Measurements from ENCODE around the gene RAB8A.

Gene RAB8A

DNA sequence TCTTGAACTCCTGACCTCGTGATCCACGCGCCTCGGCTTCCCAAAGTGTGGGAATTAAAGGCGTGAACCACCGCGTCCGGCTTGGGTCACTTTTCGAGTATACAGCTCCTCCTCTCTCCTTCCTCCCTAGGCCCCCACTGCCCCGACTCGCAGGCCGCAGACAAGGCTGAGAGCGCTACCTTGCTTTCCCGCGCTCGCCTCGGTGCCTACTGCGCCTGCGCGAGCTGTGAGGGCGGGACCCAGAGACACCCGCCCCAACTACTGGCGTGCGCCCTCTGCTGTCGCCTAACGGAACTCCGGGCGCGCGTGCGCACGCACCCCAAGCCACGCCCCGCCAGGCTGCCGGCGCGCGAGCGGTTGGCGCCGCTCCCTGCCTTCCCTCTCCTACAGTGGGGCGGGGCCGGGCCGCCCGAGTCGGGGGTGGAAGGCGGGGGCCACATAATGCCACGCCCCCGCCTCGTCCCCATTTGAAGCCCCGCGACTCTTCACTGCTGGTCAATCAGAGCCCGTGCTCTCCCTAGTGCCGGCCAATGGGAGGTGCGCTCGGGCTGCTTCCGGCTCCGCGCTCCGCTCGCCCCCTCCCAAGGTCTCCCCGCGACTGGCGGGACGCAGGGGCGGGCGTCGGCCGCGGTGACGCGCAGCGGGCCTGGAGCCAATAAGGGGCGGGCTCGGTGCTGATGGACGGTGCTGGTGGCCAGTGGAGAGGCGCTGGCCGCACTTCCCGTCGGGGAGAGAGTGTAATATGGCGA is at the start of gene RAB8A:
Gene RAB8A (plus strand): TSS at position 730 of the 749 bp plus-strand sequence. CDS start 13 bp downstream, at position 743.
- H3K4me3 ChIP-seq (ENCODE audit: low read length in 2 of 2) = peak within 1 kb of the TSS; percentile 62 to 97
- peak within 1 kb of the TSS; percentile 85 to 98 for H3K9ac ChIP-seq (ENCODE audit: low read length in 2 of 2)
- peaks cover 0 to 6% of the 10 kb centered on the region in 2 donors for H3K36me3 ChIP-seq (ENCODE audit: control insufficient read depth in 2 of 2, insufficient read depth in 2 of 2, low read length in 2 of 2)
- peaks cover 25% of the 10 kb centered on the region for H3K4me1 ChIP-seq (ENCODE audit: control insufficient read depth, insufficient read depth, low read length)
- H3K27me3 ChIP-seq (ENCODE audit: control insufficient read depth in 1 of 2, insufficient read depth in 2 of 2, low read length in 2 of 2) = no peaks in the 10 kb centered on the region
- no peaks in the 10 kb centered on the region for H3K9me3 ChIP-seq (ENCODE audit: control insufficient read depth in 2 of 2, low read length in 2 of 2)
- peak within 1 kb of the TSS; percentile 89 for H3K27ac ChIP-seq (ENCODE audit: low read length)

DNA sequence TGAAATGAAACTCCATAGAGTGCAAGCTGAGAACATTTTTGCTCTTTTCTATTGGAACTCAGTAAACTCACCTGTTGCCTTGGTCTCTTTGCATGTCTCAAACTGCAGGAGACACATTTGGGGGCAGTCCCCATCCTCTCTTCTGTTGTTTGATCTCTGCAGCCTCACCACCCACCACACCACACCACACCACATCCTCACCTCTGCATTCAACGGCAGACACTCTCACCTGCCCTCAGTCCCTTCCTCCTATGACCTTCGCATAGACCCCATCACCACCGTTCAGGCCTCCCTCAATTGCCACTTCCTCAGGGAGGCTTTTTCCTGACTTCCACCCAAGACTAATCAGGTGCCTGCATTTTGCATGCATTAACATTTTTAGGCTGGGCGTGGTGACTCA is 49.7 kb upstream of the RAB8A start:
- H3K9me3 ChIP-seq (ENCODE audit: control insufficient read depth in 2 of 2, low read length in 2 of 2) = peaks cover 0 to 5% of the 10 kb centered on the region in 2 donors
- no peak overlapping the region for H3K4me3 ChIP-seq (ENCODE audit: low read length in 2 of 2)
- peaks cover 5% of the 10 kb centered on the region for H3K4me1 ChIP-seq (ENCODE audit: control insufficient read depth, insufficient read depth, low read length)
- H3K9ac ChIP-seq (ENCODE audit: low read length in 2 of 2) = no peak overlapping the region
- no peaks in the 10 kb centered on the region for H3K36me3 ChIP-seq (ENCODE audit: control insufficient read depth in 2 of 2, insufficient read depth in 2 of 2, low read length in 2 of 2)
- no peak overlapping the region for H3K27ac ChIP-seq (ENCODE audit: low read length)
- H3K27me3 ChIP-seq (ENCODE audit: control insufficient read depth in 1 of 2, insufficient read depth in 2 of 2, low read length in 2 of 2) = no peaks in the 10 kb centered on the region

DNA sequence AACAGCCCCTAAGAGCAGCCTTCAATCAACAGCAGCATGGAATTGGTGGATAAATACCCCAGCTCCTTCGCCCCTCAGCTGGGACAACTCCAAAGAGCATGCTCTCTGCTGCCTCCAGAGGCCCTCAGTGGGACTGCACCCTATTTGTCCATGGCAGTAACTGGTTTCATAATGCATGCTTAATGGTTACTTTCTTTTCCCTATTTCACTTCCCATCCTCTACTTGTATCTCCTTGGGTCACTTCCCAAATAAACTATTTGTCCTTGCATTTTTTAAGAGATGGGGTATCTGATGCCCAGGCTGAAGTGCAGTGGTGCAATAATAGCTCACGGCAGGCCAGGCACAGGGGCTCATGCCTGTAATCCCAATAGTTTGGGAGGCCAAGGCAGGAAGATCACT is 48.9 kb upstream of the RAB8A start:
- Histone ChIP-seq H3K4me3 (ENCODE audit: low read length in 2 of 2) (no peak overlapping the region), H3K9me3 (ENCODE audit: control insufficient read depth in 2 of 2, low read length in 2 of 2) (peaks cover 0 to 5% of the 10 kb centered on the region in 2 donors), H3K36me3 (ENCODE audit: control insufficient read depth in 2 of 2, insufficient read depth in 2 of 2, low read length in 2 of 2) (no peaks in the 10 kb centered on the region), H3K27me3 (ENCODE audit: control insufficient read depth in 1 of 2, insufficient read depth in 2 of 2, low read length in 2 of 2) (no peaks in the 10 kb centered on the region), H3K4me1 (ENCODE audit: control insufficient read depth, insufficient read depth, low read length) (peaks cover 6% of the 10 kb centered on the region), H3K27ac (ENCODE audit: low read length) (no peak overlapping the region), H3K9ac (ENCODE audit: low read length in 2 of 2) (no peak overlapping the region)

GRCh38 chr19:16064209-16064889 is 47.3 kb upstream of the RAB8A start:
- peaks cover 4 to 5% of the 10 kb centered on the region in 2 donors for H3K36me3 ChIP-seq (ENCODE audit: control insufficient read depth in 2 of 2, insufficient read depth in 2 of 2, low read length in 2 of 2)
- H3K4me1 ChIP-seq (ENCODE audit: control insufficient read depth, insufficient read depth, low read length) = peaks cover 6% of the 10 kb centered on the region
- no peaks in the 10 kb centered on the region for H3K27me3 ChIP-seq (ENCODE audit: control insufficient read depth in 1 of 2, insufficient read depth in 2 of 2, low read length in 2 of 2)
- H3K27ac ChIP-seq (ENCODE audit: low read length) = no peak overlapping the region
- H3K9ac ChIP-seq (ENCODE audit: low read length in 2 of 2) = no peak overlapping the region
- no peak overlapping the region for H3K4me3 ChIP-seq (ENCODE audit: low read length in 2 of 2)
- H3K9me3 ChIP-seq (ENCODE audit: control insufficient read depth in 2 of 2, low read length in 2 of 2) = peaks cover 0 to 5% of the 10 kb centered on the region in 2 donors

DNA sequence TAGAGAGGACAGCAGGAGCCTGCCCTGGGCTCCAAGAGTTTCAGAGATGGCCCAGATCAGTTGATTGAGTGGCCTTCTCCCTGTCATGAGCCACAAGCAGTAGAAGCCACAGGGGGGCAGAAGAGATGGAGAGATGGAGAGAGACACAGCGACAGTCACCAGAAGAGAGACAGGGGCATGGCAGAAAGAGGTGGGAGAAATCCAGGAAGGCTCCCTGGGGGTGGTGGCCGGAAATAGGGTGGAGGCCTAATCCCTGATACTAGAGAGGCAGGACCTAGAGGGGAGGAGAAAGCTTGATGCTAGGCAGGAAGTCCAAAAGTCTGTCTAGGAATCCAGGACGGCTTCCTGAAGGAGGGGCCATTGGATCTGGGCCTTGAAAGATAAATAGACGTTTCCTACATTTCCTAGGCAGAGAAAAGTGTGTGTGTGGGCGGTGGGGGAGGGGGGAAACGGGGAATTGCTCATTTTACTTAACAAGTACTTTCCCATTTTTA is 45.0 kb upstream of the RAB8A start:
- Histone ChIP-seq H3K9ac (ENCODE audit: low read length in 2 of 2) (peak overlapping the region; percentile 51 to 99), H3K4me3 (ENCODE audit: low read length in 2 of 2) (peak overlapping the region; percentile 42 to 99), H3K27ac (ENCODE audit: low read length) (peak overlapping the region; percentile 100), H3K27me3 (ENCODE audit: control insufficient read depth in 1 of 2, insufficient read depth in 2 of 2, low read length in 2 of 2) (no peaks in the 10 kb centered on the region), H3K36me3 (ENCODE audit: control insufficient read depth in 2 of 2, insufficient read depth in 2 of 2, low read length in 2 of 2) (peaks cover 5 to 6% of the 10 kb centered on the region in 2 donors), H3K9me3 (ENCODE audit: control insufficient read depth in 2 of 2, low read length in 2 of 2) (no peaks in the 10 kb centered on the region), H3K4me1 (ENCODE audit: control insufficient read depth, insufficient read depth, low read length) (peaks cover 22% of the 10 kb centered on the region)

- H3K27ac ChIP-seq (ENCODE audit: low read length) = peak overlapping the region; percentile 100
- peak overlapping the region; percentile 99 for H3K9ac ChIP-seq (ENCODE audit: low read length in 2 of 2)
These were observed 44.3 kb upstream of the RAB8A start for GRCh38 chr19:16067205-16067938.

DNA sequence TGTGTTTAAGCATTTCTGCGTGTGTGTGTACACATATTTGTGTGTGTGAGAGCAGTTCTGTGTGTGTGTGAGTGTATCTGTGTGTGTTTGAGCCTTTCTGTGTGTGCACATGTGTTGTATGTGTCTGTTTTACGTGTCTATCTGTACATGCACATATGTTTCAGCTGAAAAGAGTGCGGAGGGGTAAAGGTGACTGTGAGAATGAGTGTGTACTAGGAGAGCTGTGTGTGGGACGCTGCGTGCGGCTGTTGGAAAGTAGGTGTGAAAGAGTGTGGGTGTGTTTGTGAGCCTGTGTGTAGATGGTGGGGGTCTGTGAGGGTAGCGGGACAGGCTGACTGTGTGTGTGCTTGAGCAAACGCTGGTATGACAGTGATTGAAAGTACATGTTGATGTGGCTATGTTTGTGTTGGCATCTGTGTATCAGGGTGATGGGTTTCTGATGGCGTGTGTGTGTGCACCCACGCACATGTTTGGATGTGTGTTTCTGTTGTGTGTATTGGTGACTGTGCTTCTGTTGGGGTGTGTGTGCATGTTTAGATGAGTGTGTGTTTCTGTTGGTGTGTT is 42.9 kb upstream of the RAB8A start:
- H3K9ac ChIP-seq (ENCODE audit: low read length in 2 of 2) = peak overlapping the region; percentile 99
- no peaks in the 10 kb centered on the region for H3K27me3 ChIP-seq (ENCODE audit: control insufficient read depth in 1 of 2, insufficient read depth in 2 of 2, low read length in 2 of 2)
- peak overlapping the region; percentile 99 to 100 for H3K4me3 ChIP-seq (ENCODE audit: low read length in 2 of 2)
- H3K9me3 ChIP-seq (ENCODE audit: control insufficient read depth in 2 of 2, low read length in 2 of 2) = no peaks in the 10 kb centered on the region
- H3K4me1 ChIP-seq (ENCODE audit: control insufficient read depth, insufficient read depth, low read length) = peaks cover 43% of the 10 kb centered on the region
- H3K27ac ChIP-seq (ENCODE audit: low read length) = peak overlapping the region; percentile 100
- H3K36me3 ChIP-seq (ENCODE audit: control insufficient read depth in 2 of 2, insufficient read depth in 2 of 2, low read length in 2 of 2) = peaks cover 5 to 9% of the 10 kb centered on the region in 2 donors

More at GRCh38 chr19:16067205-16067938, 44.3 kb upstream of the RAB8A start:
- Histone ChIP-seq H3K9me3 (ENCODE audit: control insufficient read depth in 2 of 2, low read length in 2 of 2) (no peaks in the 10 kb centered on the region), H3K4me1 (ENCODE audit: control insufficient read depth, insufficient read depth, low read length) (peaks cover 29% of the 10 kb centered on the region), H3K27me3 (ENCODE audit: control insufficient read depth in 1 of 2, insufficient read depth in 2 of 2, low read length in 2 of 2) (no peaks in the 10 kb centered on the region), H3K4me3 (ENCODE audit: low read length in 2 of 2) (peak overlapping the region; percentile 99 to 100), H3K36me3 (ENCODE audit: control insufficient read depth in 2 of 2, insufficient read depth in 2 of 2, low read length in 2 of 2) (peaks cover 5 to 6% of the 10 kb centered on the region in 2 donors)

- Histone ChIP-seq H3K9me3 (ENCODE audit: control insufficient read depth in 2 of 2, low read length in 2 of 2) (no peaks in the 10 kb centered on the region), H3K27me3 (ENCODE audit: control insufficient read depth in 1 of 2, insufficient read depth in 2 of 2, low read length in 2 of 2) (no peaks in the 10 kb centered on the region), H3K4me1 (ENCODE audit: control insufficient read depth, insufficient read depth, low read length) (peaks cover 54% of the 10 kb centered on the region), H3K36me3 (ENCODE audit: control insufficient read depth in 2 of 2, insufficient read depth in 2 of 2, low read length in 2 of 2) (peaks cover 10 to 16% of the 10 kb centered on the region in 2 donors), H3K27ac (ENCODE audit: low read length) (peak overlapping the region; percentile 100), H3K9ac (ENCODE audit: low read length in 2 of 2) (peak overlapping the region; percentile 99), H3K4me3 (ENCODE audit: low read length in 2 of 2) (peak overlapping the region; percentile 99 to 100)
These were observed 41.8 kb upstream of the RAB8A start for GRCh38 chr19:16069813-16070365.

DNA sequence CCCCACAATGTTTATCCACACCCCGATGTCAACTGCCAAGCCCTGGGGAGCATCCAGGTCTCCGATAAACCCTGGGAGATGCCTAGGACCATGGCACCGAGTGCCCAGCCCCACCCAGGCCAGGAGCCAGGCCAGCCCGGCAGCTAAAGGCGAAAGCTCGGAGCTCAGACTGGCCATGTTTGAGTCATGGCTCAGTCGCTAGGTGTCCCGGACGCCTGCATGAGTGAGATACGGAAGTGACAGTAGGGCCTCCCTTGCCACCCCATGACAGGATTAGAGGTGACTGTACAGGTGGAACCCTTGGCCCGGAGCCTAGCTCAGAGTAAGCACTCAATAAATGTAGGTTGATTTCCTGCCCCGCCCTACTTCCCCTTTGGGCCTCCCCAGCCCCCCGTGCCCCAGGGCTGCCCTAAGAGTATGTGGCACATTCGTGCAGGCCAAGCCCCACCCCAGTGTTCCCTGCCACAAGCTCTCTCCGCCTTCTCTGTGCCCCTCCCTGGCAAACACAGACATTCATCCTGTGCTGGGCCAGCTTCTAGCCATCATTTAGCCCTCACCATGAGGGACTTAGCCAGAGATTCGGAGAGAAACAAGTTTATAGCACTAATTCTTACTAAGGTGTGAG is 41.2 kb upstream of the RAB8A start:
- peaks cover 59% of the 10 kb centered on the region for H3K4me1 ChIP-seq (ENCODE audit: control insufficient read depth, insufficient read depth, low read length)
- no peaks in the 10 kb centered on the region for H3K27me3 ChIP-seq (ENCODE audit: control insufficient read depth in 1 of 2, insufficient read depth in 2 of 2, low read length in 2 of 2)
- peak overlapping the region; percentile 99 to 100 for H3K4me3 ChIP-seq (ENCODE audit: low read length in 2 of 2)
- H3K9me3 ChIP-seq (ENCODE audit: control insufficient read depth in 2 of 2, low read length in 2 of 2) = no peaks in the 10 kb centered on the region
- H3K27ac ChIP-seq (ENCODE audit: low read length) = peak overlapping the region; percentile 100
- H3K36me3 ChIP-seq (ENCODE audit: control insufficient read depth in 2 of 2, insufficient read depth in 2 of 2, low read length in 2 of 2) = peaks cover 10 to 16% of the 10 kb centered on the region in 2 donors
- peak overlapping the region; percentile 99 for H3K9ac ChIP-seq (ENCODE audit: low read length in 2 of 2)
